GM21529 (cell line): ENCODE measurements around the gene MAP1LC3B2.
"Not testable (repeated sequence)": the region's sequence is repeated elsewhere in the genome, so short reads cannot be mapped to it uniquely, and the experiment has no call there.

ENCODE experiments used
- ATAC-seq: cut with Tn5 transposase; IDR thresholded peaks from one replicate; pipeline ENCODE4 v1.9.1; 2021; ENCODE audit not compliant: unreplicated experiment

MAP1LC3B2 gene

DNA sequence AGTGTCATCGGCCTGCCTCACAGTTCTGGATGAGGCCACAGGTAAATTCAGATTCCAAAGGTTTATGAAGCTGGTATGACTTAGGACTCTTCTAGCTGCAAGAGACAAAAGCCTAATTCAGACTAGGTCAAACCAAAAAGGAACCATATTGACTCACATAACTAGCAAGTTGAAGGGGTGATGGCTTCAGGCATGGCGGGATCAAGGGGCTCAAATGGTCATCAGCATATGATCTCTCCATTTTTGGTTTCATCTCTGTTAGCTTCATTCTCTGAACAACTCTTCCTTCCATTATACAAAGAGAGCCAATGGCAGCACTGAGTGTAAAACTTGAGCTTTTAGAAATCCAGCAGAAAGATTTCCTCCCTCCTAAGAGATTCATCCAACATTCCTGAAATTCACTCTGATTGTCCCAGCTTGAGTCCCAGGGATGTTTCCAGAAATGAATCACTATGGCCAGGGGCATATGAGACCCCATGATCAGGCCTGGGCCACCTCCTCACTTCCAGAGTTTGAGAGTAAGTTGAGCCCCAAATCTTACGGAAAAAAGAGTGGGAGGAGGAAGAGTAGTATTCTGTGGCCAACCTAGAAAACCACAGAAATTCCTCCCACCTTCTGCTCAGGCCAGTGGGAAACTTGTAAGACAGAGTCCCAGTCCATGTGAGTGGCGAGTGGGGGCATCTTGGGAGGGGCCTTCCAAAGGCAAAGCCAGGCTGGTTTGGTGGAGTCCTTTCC, 2.0 kb upstream of the MAP1LC3B2 start:
- ATAC-seq = no peak

GRCh38 chr12:116558280-116559161, 660 bp upstream of the MAP1LC3B2 start:
- ATAC-seq = no peak

GRCh38 chr12:116561181-116561821, 2.1 kb downstream of the MAP1LC3B2 start:
- no peak for ATAC-seq

GRCh38 chr12:116562090-116562489, 2.9 kb downstream of the MAP1LC3B2 start:
- no peak for ATAC-seq

DNA sequence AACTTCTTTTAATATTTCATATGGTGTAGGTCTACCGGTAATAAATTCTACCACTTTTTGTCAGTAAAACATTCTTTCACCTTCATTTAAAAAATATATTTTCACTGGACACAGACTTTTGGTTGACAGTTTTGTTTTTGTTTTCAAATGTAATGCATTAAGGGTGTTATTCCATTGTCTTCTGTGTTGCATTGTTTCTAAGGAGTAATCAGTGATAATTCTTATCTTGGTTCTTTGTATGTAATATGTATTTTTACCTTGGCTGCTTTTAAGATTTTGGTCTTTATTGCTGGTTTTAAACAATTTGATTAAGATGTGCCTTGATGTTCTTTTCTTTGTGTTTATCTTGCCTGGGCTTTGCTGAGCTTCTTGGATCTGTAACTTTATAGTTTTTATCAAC, 4.1 kb downstream of the MAP1LC3B2 start:
- ATAC-seq = no peak

GRCh38 chr12:116564080-116564479, 4.9 kb downstream of the MAP1LC3B2 start:
- no peak for ATAC-seq

DNA sequence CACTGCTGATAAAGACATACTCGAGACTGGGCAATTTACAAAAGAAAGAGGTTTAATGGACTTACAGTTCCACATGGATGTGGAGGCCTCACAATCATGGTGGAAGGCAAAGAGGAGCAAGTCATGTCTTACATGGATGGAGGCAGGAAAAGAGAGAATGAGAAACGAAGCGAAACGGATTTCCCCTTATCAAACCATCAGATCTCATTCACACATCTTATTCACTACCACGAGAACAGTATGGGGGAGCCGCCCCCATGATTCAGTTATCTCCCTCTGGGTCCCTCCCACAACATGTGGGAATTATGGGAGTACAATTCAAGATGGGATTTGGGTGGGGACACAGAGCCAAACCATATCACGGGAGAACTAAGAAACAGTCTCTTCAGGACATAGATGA, 6.0 kb downstream of the MAP1LC3B2 start:
- not testable (repeated sequence) for ATAC-seq

DNA sequence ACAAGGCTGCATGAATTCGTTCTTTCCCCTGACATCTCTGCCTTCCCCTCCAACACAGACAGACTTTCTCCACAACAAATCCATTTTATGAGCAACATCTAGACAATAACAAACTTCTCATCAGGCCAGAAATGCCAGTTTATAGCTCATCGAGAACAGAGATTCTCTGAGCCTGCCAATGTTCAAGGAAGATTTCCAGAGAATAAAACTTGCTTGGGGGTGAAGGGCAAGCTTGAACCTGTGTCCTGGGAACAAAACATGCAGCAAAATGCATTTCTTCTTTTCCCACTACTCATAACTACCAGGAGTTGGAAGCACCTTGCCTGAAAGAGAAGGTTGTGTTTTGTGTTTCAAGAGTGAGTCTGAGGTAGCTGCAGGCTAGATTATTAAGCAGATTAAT, 6.8 kb downstream of the MAP1LC3B2 start:
- ATAC-seq = no peak

GRCh38 chr12:116568203-116568602, 9.0 kb downstream of the MAP1LC3B2 start:
- ATAC-seq = no peak

DNA sequence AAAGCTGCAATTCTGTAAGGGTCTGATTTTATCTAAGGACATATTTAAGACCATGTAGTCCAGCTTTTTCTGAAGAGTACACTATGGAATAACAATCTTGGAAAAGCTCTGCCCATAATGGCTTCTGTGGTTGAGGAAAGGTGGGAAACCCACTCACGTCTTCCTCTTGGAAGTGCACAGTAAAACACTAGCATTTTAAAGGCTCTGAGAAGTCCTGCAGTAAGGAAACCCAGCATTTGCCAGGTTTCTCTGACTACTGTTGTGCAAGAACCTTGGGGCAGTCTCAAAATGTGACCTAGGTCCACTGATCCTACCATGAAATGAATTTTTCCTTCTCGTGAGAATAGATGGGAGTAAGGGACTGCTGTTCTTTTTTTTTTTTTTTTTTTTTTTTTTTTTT, 11.9 kb downstream of the MAP1LC3B2 start:
- no peak for ATAC-seq

DNA sequence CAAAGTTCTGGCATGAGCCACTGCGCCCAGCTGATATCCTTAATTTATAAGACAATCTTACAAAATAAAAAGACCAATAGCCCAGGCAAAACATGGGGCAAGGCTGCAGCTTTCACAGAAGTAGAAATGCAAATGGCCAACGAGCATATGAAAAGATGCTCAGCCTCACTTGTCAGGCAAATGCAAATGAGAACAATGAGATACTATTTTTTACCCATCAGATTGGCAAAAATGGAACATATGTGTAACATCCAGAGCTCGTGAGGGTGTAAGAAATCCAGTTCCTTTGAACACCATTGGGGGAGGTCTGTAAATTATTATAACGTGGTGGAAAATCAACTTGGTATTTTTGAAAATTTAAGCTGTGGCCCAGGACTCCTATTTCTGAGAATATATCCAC, 14.6 kb downstream of the MAP1LC3B2 start:
- ATAC-seq = no peak

- not testable (repeated sequence) for ATAC-seq
These were observed 16.6 kb downstream of the MAP1LC3B2 start for GRCh38 chr12:116575754-116576153.

DNA sequence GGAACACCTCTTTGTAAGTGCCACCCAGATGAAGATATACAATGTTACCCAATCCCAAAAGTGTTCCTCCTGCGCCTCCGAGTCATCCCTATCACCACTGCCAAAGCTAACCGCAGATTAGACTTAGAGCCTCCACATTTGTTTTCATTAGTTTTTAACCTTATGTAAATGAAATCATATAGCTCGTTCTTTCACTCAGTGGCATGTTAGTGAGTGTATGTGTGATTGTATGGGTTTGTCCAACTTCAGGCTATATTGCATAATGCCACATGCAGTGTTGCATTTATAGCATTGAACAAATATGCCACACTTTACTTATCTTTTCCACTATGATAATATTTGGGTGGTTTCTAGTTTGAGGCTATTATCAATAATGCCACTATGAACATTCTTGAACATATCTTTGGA, 18.0 kb downstream of the MAP1LC3B2 start:
- ATAC-seq = no peak

- no peak for ATAC-seq
These were observed 18.9 kb downstream of the MAP1LC3B2 start for GRCh38 chr12:116578051-116578450.

- ATAC-seq = no peak
These were observed 23.4 kb downstream of the MAP1LC3B2 start for GRCh38 chr12:116582610-116583009.

- ATAC-seq = no peak
These were observed 24.0 kb downstream of the MAP1LC3B2 start for GRCh38 chr12:116583129-116583694.

- ATAC-seq = no peak
These were observed 28.1 kb downstream of the MAP1LC3B2 start for GRCh38 chr12:116587270-116587669.

- ATAC-seq = no peak
These were observed 29.3 kb downstream of the MAP1LC3B2 start for GRCh38 chr12:116588390-116589028.

DNA sequence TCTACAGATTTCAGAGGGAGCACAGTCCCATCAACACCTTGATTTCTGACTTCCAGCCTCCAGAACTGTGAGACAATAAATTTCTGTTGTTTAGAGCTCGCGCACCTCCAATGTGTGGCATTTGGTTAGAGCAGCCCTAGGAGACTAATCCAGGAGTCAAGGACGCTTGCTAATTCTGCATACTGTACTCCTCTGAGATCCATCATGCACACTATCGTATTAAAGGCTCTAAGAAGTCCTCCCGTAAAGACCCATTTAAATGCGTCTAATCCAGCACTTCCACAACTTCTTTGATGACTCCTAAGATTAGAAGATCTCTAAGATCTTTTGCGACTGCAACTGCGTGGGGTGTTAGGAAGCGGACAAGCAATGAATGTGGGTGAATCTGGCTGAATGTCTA, 30.4 kb downstream of the MAP1LC3B2 start:
- no peak for ATAC-seq

GRCh38 chr12:116590561-116590960, 31.4 kb downstream of the MAP1LC3B2 start:
- no peak for ATAC-seq
